Measurements from ENCODE around the gene CABLES1. TPM values are rescaled to one million over a fixed set of nuclear protein-coding genes. Genes with fewer than 3 reads are reported as not detected.

The CABLES1 gene
- total RNA-seq, 2 donors from 2014 or later = 0.39 TPM; not detected in 1

DNA sequence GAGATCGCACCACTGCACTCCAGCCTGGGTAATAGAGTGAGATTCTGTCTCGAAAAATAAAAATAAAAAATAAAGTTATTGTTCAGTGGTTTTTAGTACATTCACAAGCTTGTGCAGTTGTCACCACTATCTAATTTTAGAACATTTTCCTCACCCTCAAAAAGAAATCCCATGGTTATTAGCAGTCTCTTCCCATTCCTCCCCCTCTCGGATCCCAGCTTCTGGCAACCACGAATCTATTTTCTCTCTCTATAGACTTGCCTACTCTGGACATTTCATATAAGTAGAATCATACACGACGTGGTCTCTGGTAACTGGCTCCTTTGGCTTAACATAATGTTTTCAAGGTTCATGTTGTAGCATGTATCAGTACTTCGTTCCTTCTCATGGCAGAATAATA is 38.6 kb downstream of the CABLES1 start:
- DNase-seq (ENCODE audit: low spot score) (no peak), ATAC-seq (no peak)
- no peaks in the 10 kb centered on the region for H3K9me3 Mint-ChIP-seq
- no peaks in the 10 kb centered on the region for H3K36me3 Mint-ChIP-seq
- H3K4me1 Mint-ChIP-seq (ENCODE audit: low read depth in 2 of 2) = no peaks in the 10 kb centered on the region
- no peak overlapping the region for H3K27ac Mint-ChIP-seq
- H3K27me3 Mint-ChIP-seq = peaks cover 0 to 8% of the 10 kb centered on the region in 2 donors
- no peak overlapping the region for H3K4me3 Mint-ChIP-seq

DNA sequence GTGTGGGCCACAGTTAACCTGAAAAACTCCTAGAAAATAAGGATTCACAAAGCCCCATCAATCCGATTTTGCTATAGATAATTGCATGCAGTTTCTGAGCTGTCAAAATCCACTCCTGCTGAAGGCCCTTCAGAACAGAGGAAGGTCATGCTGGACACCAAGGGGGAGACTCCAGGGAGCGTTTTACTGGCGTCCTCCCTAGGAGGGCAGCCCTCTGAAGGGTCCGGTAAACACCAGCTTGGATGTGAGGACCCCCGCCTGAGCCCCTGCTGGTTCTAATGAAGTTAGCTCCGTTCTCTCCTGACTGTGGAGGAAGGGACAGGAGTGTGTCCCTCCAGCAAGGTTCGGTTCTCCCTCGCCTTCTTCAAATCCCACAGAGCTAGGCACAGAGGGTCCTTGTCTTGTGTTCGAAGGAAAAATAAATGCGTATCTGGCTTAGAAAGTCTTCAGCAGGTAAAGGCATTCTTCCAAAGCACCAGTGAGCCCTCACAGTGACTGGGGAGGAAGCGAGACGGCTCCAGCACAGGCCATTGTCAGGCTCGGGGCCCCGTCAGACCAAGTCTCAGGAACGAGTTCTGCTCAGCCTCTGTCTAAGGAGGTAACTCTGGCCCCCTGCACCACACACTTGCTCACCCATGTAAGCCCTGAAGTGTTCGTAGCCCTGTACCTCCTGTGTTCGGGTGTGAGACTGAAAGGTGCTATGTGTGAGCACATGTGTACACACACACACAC is 41.6 kb downstream of the CABLES1 start:
- H3K27ac Mint-ChIP-seq = no peak overlapping the region
- H3K4me1 Mint-ChIP-seq (ENCODE audit: low read depth in 2 of 2) = peaks cover 0 to 7% of the 10 kb centered on the region in 2 donors
- no peak overlapping the region for H3K4me3 Mint-ChIP-seq
- ATAC-seq = no peak
- H3K36me3 Mint-ChIP-seq = no peaks in the 10 kb centered on the region
- no peak for DNase-seq (ENCODE audit: low spot score)
- peaks cover 0 to 8% of the 10 kb centered on the region in 2 donors for H3K27me3 Mint-ChIP-seq
- no peaks in the 10 kb centered on the region for H3K9me3 Mint-ChIP-seq

DNA sequence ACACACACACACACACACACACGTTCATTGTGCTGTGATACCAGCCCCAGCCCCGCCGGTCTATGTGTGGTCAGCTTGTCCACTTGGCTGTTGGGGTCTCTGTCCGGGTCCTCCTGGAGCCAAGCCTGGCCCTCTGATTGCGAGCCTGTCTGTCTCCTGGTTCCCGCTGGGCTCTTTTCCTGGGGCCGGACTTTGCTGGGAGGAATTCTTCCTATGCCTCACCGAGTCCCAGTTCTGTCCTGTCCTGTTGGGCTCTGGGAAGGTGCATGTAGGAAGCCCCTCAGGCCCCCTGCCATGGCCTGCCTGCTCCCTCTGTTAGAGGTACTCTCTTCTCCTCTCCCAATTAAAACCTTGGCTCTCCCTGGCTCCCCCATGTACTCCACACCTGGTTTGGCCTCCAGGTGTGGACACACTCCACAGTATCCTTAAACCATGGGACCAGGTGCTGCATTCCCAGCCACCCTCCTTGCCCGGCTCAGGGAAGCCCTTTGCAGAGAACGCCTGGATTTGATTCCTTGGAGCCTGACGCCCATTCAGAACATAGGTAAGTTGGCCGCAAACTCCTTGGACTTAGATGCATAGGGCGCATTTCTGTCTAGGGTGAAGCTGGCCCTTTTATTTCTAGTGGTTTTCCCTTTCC is 42.3 kb downstream of the CABLES1 start:
- H3K9me3 Mint-ChIP-seq = no peaks in the 10 kb centered on the region
- DNase-seq (ENCODE audit: low spot score) (no peak), ATAC-seq (no peak)
- H3K4me1 Mint-ChIP-seq (ENCODE audit: low read depth in 2 of 2) = peaks cover 0 to 7% of the 10 kb centered on the region in 2 donors
- peaks cover 0 to 4% of the 10 kb centered on the region in 2 donors for H3K27me3 Mint-ChIP-seq
- H3K36me3 Mint-ChIP-seq = no peaks in the 10 kb centered on the region
- H3K4me3 Mint-ChIP-seq = no peak overlapping the region
- H3K27ac Mint-ChIP-seq = no peak overlapping the region

DNA sequence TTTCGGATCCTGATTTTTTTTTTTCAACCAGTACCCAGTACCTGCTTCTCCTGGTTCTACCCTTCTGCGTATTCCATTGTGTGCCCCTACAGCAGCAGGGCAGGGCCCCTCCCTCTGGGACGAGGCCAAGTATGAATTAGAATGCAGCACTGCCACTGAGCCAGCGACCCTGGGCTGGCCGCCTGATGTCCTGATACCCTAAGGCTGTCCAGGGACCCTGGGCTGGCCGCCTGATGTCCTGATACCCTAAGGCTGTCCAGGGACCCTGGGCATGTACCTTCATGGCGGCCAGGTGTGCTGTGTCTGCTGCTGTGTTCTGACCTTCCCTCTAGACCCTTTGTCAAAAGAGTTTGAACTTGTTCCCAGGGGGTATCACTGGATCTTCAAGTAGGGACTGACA is 42.9 kb downstream of the CABLES1 start:
- ATAC-seq (no peak), DNase-seq (ENCODE audit: low spot score) (no peak)
- no peak overlapping the region for H3K27ac Mint-ChIP-seq
- peaks cover 0 to 7% of the 10 kb centered on the region in 2 donors for H3K4me1 Mint-ChIP-seq (ENCODE audit: low read depth in 2 of 2)
- no peaks in the 10 kb centered on the region for H3K9me3 Mint-ChIP-seq
- no peaks in the 10 kb centered on the region for H3K36me3 Mint-ChIP-seq
- no peak overlapping the region for H3K4me3 Mint-ChIP-seq
- no peaks in the 10 kb centered on the region for H3K27me3 Mint-ChIP-seq

GRCh38 chr18:23178661-23179081 is 43.4 kb downstream of the CABLES1 start:
- DNase-seq (ENCODE audit: low spot score) = no peak
- Mint-ChIP-seq H3K27ac (no peak overlapping the region), H3K27me3 (no peaks in the 10 kb centered on the region), H3K36me3 (no peaks in the 10 kb centered on the region), H3K9me3 (no peaks in the 10 kb centered on the region), H3K4me1 (ENCODE audit: low read depth in 2 of 2) (peaks cover 0 to 7% of the 10 kb centered on the region in 2 donors), H3K4me3 (no peak overlapping the region)
- ATAC-seq = no peak

GRCh38 chr18:23179416-23179815 is 44.1 kb downstream of the CABLES1 start:
- Mint-ChIP-seq H3K4me1 (ENCODE audit: low read depth in 2 of 2) (peaks cover 0 to 7% of the 10 kb centered on the region in 2 donors), H3K27me3 (no peaks in the 10 kb centered on the region), H3K36me3 (no peaks in the 10 kb centered on the region), H3K9me3 (no peaks in the 10 kb centered on the region), H3K4me3 (no peak overlapping the region), H3K27ac (no peak overlapping the region)
- no peak for DNase-seq (ENCODE audit: low spot score)
- ATAC-seq = no peak

DNA sequence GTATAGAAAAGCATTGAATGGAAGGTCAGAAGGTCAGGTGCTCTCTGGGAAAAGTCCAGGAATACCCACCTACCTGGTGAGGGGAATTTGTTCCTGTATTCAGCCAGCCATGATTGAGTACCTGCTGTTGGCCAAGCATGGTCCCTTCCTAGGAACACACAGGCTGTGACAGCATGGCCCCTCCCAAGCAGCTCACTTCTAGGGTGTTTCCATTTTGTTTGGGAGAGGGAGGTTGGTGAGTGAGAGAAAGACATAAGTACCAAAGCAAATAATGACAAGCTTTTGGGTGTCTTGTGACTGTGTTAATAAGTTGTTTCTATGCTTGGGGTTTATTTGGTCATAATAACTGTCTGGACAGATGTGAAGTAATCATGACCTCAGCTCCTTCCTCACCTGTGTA is 46.3 kb downstream of the CABLES1 start:
- Mint-ChIP-seq H3K4me1 (ENCODE audit: low read depth in 2 of 2) (peaks cover 0 to 7% of the 10 kb centered on the region in 2 donors), H3K27me3 (no peaks in the 10 kb centered on the region), H3K27ac (no peak overlapping the region), H3K9me3 (no peaks in the 10 kb centered on the region), H3K36me3 (no peaks in the 10 kb centered on the region), H3K4me3 (no peak overlapping the region)
- no peak for DNase-seq (ENCODE audit: low spot score)
- no peak for ATAC-seq

GRCh38 chr18:23182606-23183005 is 47.3 kb downstream of the CABLES1 start:
- H3K27me3 Mint-ChIP-seq = no peaks in the 10 kb centered on the region
- no peaks in the 10 kb centered on the region for H3K36me3 Mint-ChIP-seq
- H3K27ac Mint-ChIP-seq = no peak overlapping the region
- DNase-seq (ENCODE audit: low spot score) (peak; percentile 23), ATAC-seq (no peak)
- H3K4me3 Mint-ChIP-seq = no peak overlapping the region
- H3K4me1 Mint-ChIP-seq (ENCODE audit: low read depth in 2 of 2) = peaks cover 0 to 7% of the 10 kb centered on the region in 2 donors
- H3K9me3 Mint-ChIP-seq = no peaks in the 10 kb centered on the region

DNA sequence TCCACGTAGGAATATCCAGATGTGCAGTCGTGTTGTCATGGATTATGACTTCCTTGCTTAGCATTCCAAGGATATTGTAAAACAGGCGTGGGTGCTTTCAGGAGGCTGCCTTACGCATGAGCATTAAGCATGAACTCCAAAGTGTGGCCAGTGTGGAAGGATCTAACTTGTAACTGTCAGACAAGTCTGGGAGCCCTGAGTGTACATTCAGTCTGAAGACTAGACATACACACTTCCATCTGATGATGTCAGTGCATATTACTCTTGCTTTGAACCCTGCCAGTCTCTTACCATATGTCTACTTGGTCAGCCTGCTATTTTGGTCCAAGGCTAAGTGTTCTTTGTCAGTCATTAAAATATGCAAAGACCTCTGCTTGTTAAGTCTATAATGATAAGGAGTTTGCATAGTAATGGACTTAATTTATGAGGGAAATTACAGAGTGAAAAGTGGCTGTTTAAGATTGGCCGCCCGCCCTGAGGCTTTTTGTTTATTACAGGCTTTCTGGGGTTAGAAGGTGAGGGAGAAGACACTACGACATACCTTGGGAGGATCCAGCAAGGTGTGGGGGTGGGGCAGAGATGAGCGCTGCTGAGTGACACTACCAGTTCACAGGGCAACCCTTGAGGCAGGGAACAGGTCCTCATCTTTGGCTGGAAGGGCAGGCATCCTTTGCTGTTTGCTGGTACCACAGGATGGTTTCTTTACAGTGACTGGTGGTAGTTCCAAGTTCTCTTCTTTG is 48.3 kb downstream of the CABLES1 start:
- DNase-seq (ENCODE audit: low spot score) (no peak), ATAC-seq (no peak)
- H3K4me3 Mint-ChIP-seq = no peak overlapping the region
- no peaks in the 10 kb centered on the region for H3K9me3 Mint-ChIP-seq
- H3K36me3 Mint-ChIP-seq = no peaks in the 10 kb centered on the region
- H3K27ac Mint-ChIP-seq = no peak overlapping the region
- H3K4me1 Mint-ChIP-seq (ENCODE audit: low read depth in 2 of 2) = peaks cover 0 to 7% of the 10 kb centered on the region in 2 donors
- no peaks in the 10 kb centered on the region for H3K27me3 Mint-ChIP-seq

GRCh38 chr18:23186781-23187180 is 51.5 kb downstream of the CABLES1 start:
- Mint-ChIP-seq H3K4me1 (ENCODE audit: low read depth in 2 of 2) (no peaks in the 10 kb centered on the region), H3K9me3 (no peaks in the 10 kb centered on the region), H3K27me3 (no peaks in the 10 kb centered on the region), H3K36me3 (no peaks in the 10 kb centered on the region), H3K4me3 (no peak overlapping the region), H3K27ac (no peak overlapping the region)
- ATAC-seq (no peak), DNase-seq (ENCODE audit: low spot score) (no peak)

- H3K36me3 Mint-ChIP-seq = no peaks in the 10 kb centered on the region
- H3K9me3 Mint-ChIP-seq = no peaks in the 10 kb centered on the region
- no peak for DNase-seq (ENCODE audit: low spot score)
- ATAC-seq = no peak
- H3K27me3 Mint-ChIP-seq = no peaks in the 10 kb centered on the region
- no peaks in the 10 kb centered on the region for H3K4me1 Mint-ChIP-seq (ENCODE audit: low read depth in 2 of 2)
- H3K4me3 Mint-ChIP-seq = no peak overlapping the region
- no peak overlapping the region for H3K27ac Mint-ChIP-seq
These were observed 52.9 kb downstream of the CABLES1 start for GRCh38 chr18:23188068-23188760.

GRCh38 chr18:23189099-23189498 is 53.8 kb downstream of the CABLES1 start:
- Mint-ChIP-seq H3K4me3 (no peak overlapping the region), H3K9me3 (no peaks in the 10 kb centered on the region), H3K36me3 (no peaks in the 10 kb centered on the region), H3K27ac (no peak overlapping the region), H3K4me1 (ENCODE audit: low read depth in 2 of 2) (no peaks in the 10 kb centered on the region), H3K27me3 (no peaks in the 10 kb centered on the region)
- no peak for DNase-seq (ENCODE audit: low spot score)
- ATAC-seq = no peak

DNA sequence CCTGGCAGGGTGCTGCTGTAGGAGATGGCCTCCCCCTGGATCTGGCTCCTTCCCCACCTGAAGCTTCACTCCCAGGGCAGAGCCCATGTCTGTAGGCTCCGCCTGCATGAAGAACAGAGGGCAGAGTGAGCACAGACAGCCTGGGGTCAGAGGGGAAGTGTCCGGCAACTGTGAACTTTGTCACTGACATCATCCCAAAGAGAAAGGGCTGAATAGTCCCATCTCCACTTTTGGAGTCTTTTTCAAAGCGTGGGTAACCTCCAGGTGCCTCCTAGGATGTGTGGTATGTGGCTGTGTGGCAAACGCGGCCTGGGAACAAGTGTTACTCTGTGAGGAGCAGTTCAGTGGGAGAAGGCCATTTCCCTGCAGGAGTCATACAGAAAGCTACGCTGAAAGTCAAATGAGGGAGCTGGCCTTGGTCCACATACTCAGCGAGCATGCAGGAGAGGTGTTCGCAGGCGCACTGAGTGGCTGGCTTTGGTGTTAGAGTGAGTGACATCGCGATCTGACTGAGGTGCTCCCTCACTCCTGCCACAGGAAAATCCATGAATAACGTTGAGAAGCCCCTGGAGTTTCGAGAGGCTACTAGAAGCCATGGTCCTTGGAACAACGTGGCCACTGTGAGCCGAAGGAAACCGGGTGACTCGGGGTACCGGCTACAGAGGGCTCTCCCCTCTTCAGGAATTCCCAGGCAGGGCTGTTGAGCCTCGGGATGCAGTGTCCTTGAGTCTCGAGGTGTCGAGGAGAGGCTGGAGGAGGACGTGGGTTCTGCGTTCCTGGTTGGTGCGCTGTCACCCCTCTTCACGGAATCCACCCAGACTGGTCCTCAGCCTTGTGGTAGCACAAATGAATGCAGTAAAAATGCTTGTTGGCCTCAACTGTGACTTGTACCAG is 54.7 kb downstream of the CABLES1 start:
- Mint-ChIP-seq H3K36me3 (no peaks in the 10 kb centered on the region), H3K27me3 (no peaks in the 10 kb centered on the region), H3K27ac (no peak overlapping the region), H3K4me3 (no peak overlapping the region), H3K9me3 (no peaks in the 10 kb centered on the region), H3K4me1 (ENCODE audit: low read depth in 2 of 2) (no peaks in the 10 kb centered on the region)
- ATAC-seq (no peak), DNase-seq (ENCODE audit: low spot score) (no peak)

All from natural killer cell treated with Interleukin-12 subunit alpha and Interleukin-12 subunit beta and Interleukin-15 and Interleukin-18, amount 100 ng/mL, for 72 hours (primary cell).